Bronchus fibroblast of lung (primary cell): ENCODE results near the gene GGTLC3. TPM values are rescaled to one million over a fixed set of nuclear protein-coding genes. Genes with fewer than 3 reads are reported as not detected.

Experiments
- total RNA-seq: library from RNA; depleted of rRNA; stranded (reverse); fragments of >200 nt; gene quantifications from 2 replicates; pipeline ENCODE4 v1.2.3, GENCODE V29; 2015

Gene GGTLC3
- total RNA-seq, result not detected in 2 replicates

GRCh38 chr22:18518061-18518460 is at the start of gene GGTLC3:
GGTLC3 (minus strand) TSS chr22:18518161; CDS start chr22:18517897, 264 bp downstream.

GRCh38 chr22:18527752-18528596 is 10.0 kb upstream of the GGTLC3 start, which contains the start of gene TMEM191B:
TMEM191B (plus strand) TSS chr22:18527802; CDS start chr22:18527981, 179 bp downstream.

Other genes starting within 250 kb of the GGTLC3 start
- gene TMEM191B, start 9.6 kb upstream of the GGTLC3 start, total RNA-seq, result not detected in 2 replicates
- gene RIMBP3, start 93.8 kb upstream of the GGTLC3 start, total RNA-seq, result 0.45 and 0.50 TPM in 2 replicates